ENCODE data around the gene CPNE6.

GRCh38 chr14:24055971-24056799 is 15.2 kb upstream of the CPNE6 start:
- TF ChIP-seq CTCF (IDR thresholded peaks at IDR 0.05; ENCODE audit: low read length) (no peak), EZH2 (IDR thresholded peaks at IDR 0.05; ENCODE audit: borderline replicate concordance, low read length) (no peak)

Measured in OCI-LY1 (cell line).